Left colon (tissue), 2 donors: Measurements from ENCODE around the gene DHRS2. TPM values are rescaled to one million over a fixed set of nuclear protein-coding genes. Genes with fewer than 3 reads are reported as not detected.
"Not testable (repeated sequence)": the region's sequence is repeated elsewhere in the genome, so short reads cannot be mapped to it uniquely, and the experiment has no call there.

Experiments used
- ATAC-seq: fragments of 200-7000 bp; cut with Tn5 transposase; one replicate; pipeline ENCODE4 v1.9.1; 2020; ENCODE audit warnings: mild to moderate bottlenecking, moderate library complexity
- DNase-seq, 2 donors: peaks; one replicate each; pipeline ENCODE4 v3.0.0-alpha.2; 2020
- intact Hi-C, 2 donors: fragments of 100-400 bp; cut with DNase I in 1 of 2; cut with micrococcal nuclease in 1 of 2; formaldehyde crosslinking; loops; one replicate each; pipeline versions ENCODE4 v1.11.2 to v1.14.0; 2022; cut with DNase I, micrococcal nuclease
- long read RNA-seq: library from polyadenylated mRNA; unstranded; transcript quantifications from one replicate; pipeline ENCODE4 v2.0.0, GENCODE V29; 2021
- total RNA-seq, 2 donors: library from RNA; stranded (reverse); fragmentation: NEBNext Ultra II Directional; extraction: Animal tissue kit (Norgen Biotek cat#: 25700); gene quantifications; one replicate each; pipeline ENCODE4 v1.2.1, GENCODE V29; 2021
- donor health status: DM: no; HTN: no; CAD: no.
- donor health status: DM: yes; HTN: yes; CAD: no.

DHRS2 gene, protein sequence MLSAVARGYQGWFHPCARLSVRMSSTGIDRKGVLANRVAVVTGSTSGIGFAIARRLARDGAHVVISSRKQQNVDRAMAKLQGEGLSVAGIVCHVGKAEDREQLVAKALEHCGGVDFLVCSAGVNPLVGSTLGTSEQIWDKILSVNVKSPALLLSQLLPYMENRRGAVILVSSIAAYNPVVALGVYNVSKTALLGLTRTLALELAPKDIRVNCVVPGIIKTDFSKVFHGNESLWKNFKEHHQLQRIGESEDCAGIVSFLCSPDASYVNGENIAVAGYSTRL
- under 1 TPM; 0.22 to 0.34 TPM for total RNA-seq
- long read RNA-seq, result 0 reads

DNA sequence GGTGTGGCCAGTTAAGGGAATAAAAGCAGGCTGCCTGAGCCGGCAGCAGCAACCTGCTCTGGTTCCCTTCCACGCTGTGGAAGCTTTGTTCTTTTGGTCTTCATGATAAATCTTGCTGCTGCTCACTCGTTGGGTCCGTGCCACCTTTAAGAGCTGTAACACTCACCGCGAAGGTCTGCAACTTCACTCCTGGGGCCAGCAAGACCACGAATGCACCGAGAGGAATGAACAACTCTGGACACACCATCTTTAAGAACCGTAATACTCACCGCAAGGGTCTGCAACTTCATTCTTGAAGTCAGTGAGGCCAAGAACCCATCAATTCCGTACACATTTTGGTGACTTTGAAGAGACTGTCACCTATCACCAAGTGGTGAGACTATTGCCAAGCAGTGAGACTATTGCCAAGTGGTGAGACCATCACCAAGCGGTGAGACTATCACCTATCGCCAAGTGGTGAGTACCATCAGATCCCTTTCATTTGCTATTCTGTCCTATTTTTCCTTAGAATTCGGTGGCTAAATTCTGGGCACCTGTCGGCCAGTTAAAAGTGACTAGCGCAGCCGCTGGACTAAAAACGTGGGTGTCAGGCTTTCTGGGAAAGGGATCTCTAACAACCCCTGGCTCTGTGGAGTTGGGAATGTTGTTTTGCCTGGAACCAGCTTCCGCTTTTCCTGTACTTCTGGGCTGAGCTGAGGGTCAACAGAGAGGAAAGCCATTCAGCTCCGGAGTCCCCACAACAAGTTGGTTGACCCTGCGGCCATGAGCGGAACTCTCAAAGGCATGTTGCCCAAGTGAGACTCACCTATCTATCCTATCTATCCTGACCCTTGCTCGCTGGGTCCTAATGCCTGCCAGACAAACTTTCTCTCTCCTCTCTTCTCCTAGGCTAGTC lies at the start of gene DHRS2:
Gene DHRS2 (plus strand): TSS at position 48 of the 895 bp plus-strand sequence. CDS start 2,501 bp downstream, outside the sequence.
- intact Hi-C loops, result no loop called here
- no peak for DNase-seq
- ATAC-seq, result no peak

DNA sequence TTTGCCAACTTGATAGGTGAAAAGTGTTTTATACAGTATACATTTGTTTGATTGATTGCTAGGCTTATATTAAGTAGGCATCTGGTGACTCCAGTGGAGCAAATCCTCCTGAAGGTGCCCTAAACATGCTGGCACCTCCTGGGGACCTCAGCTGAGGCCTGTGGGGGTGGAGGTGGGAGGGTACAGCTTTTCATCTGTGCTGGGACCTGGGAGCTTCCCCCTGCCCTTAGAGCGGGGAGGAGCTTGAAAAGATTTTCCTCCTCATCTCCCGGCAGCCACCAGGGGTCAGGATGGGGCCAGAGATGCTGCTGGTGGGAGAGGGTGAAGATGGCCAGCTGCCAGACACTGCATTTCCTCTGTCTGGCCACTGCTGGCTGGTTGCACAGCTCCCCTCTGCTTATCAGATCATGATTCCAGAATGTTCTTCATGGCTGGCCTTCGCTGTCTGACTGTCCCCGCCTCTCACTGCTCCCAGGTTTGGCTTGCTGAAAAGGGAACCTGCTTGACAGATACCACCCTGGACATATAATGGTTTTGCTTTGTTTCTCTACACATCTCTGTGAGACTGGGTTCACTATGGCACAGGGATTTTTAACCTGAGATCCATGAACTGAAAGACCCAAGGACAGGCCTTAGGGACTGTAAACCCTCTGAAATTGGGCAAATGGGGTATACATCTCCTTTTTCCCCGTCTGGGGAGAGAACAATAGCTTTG lies 47.1 kb upstream of the DHRS2 start:
- intact Hi-C loops, result no loop called here
- DNase-seq, result peak; percentile 87 to 95
- peak; percentile 100 for ATAC-seq

DNA sequence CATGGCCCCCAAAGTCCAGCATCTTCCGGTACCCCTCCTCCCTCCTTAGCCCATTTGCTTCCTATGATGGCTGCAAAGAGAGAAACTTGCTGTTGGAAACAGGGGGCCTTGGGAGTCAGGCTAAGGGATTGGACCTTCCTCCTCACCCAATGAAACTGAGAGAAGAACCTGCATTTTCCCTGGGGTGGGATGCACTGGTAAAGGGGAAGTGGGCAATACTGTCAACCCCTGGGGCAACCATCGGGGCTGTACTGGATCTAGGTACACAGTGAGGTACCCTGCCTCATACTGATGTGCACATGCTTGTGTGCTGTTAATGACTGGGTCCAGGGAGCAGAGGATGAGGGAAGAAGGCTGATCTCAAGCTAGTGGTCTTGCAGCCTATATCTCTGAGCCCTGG lies 46.6 kb upstream of the DHRS2 start:
- ATAC-seq (no peak), DNase-seq (no peak)

DNA sequence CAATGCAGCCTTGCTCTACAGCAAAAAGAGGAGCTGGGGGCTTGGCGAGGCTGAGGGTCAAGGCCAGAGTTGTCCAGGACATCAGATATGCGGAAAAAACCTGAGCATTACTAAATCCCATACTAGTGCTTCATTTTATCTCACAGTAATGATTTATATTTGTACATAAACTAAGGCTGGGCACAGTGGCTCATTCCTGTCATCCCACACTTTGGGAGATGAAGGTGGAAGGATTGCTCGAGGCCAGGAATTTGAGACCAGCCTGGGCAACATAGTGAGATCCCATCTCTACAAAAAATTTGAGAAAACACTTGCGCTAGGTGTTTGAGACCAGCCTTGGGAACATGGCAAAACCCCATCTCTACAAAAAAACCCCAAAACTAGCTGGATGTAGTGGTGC lies 46.0 kb upstream of the DHRS2 start:
- DNase-seq, result no peak
- no peak for ATAC-seq
- intact Hi-C loops, result no loop called here

More for the DNA sequence above, 46.6 kb upstream of the DHRS2 start:
- intact Hi-C loops, result no loop called here

DNA sequence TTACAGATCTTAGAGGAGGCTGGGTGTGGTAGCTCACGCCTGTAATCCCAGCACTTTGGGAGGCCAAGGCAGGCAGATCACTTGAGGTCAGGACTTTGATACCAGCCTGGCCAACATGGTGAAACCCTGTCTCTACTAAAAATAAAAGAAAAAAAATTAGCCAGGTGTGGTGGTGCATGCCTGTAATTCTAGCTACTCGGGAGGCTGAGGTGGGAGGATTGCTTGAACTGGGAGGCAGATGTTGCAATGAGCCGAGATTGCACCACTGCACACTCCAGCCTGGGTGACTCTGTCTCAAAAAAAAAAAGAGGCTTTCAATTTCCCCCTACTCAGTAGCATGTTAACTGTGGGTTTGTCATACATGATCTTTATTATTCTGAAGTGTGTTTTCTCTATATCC lies 42.0 kb upstream of the DHRS2 start:
- DNase-seq, ATAC-seq, intact Hi-C loops: not testable (repeated sequence)

DNA sequence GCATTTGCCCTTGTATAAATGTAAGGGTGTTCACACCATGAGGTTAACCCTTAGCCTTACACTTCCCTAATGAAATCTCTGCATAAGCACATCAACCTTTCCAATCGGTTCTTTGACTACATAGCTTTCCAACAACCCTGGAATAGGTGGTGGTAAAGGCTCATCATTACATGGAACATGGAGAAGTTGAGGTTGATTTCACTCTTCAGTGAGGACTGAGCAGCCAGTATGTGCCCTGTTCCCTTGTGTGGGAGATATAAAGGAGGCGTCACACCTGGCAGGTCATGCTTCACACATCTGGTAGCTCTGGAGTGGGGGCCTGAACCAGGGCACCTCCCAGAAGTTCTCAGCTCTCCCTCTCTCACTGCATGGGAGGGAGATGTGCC lies 35.8 kb upstream of the DHRS2 start:
- intact Hi-C loops, result no loop called here
- no peak for ATAC-seq
- DNase-seq, result no peak

DNA sequence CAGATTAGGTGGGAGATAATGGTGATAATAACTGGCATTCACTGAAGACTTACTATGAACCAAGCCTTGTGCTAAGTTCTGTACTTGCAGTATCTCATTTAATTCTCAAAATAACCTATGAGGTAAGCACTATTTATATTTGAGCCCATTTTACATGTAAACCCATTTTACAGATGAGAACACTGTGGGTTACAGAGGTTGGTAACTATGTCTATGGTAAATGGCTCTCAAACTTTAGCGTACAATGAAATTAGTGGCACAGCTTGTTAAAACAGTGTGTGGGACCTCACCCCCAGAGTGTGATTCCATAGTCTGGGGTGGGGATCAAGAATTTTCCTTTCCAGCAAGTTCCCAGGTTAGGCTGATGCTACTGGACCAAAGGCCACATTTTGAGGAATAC lies 35.4 kb upstream of the DHRS2 start:
- ATAC-seq, result no peak
- intact Hi-C loops, result no loop called here

DNA sequence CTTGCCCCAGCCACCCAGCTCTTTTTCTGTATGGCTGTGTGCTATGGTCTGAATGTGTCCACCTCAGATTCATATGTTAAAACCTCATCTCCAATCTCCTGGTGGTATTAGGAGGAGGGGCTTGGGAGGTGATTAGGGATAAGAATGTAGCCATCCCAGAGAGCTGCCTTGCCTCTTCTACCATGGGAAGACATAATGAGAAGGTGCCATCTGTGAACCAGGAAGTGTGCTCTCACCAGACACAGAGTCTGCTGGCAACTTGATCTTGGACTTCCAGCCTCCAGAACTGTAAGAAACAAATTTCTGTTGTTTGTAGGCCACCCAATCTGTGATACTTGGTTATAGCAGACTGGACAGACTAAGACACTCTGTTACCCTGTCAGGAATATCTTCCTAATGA lies 34.7 kb upstream of the DHRS2 start:
- intact Hi-C loops, result no loop called here
- ATAC-seq, result no peak
- no peak for DNase-seq

More for the DNA sequence above, 35.4 kb upstream of the DHRS2 start:
- DNase-seq, result no peak

DNA sequence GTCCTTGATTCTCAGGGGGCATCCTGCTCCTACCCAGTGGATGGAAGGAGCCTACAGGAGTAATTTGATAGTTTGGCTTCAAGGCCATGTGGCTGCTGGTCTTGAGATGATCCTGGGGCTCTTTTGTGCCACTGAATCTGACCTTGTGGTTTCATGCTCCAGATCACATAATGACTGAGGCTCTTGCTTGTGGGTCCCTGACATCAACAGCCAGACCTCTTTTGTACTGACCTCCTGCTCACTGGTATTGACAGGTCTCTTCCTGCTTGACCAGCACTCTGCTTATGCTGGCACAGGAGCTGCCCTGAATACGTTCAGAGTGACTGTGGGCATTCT lies 34.4 kb upstream of the DHRS2 start:
- DNase-seq (no peak), ATAC-seq (no peak)
- intact Hi-C loops, result no loop called here

DNA sequence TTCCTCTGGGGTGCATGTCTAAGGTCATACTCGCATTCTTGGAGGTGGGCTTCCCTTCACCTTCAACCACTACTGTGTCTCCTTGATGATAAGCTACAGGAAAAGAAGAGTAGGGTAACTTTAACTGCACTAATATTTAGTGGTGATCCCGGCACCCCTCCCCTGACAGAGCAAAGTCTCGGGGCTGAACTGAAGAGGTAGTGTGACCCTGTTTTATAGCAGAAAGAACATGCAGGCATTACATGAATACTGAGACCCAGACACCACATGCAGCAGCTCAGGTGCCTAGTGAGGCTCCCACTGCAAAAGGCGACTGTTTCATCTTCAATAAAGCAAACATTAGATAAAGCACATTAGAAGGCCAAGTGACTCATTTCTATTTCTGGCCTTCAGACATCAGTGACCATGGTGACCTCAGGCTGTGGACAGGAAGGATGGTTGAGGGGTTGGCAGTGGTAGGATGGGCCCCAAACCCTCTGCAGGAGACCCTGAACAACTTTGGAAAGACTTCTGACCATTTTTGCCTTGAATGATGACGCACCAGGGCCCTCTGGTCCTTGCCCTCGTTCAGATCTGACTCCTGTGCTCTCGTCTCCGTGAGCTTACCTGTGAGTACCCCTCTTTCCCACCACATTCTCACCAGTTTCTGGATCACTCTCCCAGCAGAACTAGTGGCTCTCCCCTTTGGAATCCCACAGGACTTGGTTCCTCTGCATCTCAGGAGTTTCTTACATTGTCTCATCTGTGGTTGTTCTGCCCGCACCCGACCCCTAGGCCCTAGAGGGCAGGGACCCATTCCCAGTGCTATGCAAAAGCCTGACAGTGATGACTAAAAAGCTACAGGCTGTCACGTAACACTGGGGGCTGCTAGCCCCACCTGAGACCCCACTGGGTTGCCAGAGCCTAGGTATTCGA lies 33.7 kb upstream of the DHRS2 start:
- no peak for ATAC-seq
- intact Hi-C loops, result no loop called here
- DNase-seq, result no peak

DNA sequence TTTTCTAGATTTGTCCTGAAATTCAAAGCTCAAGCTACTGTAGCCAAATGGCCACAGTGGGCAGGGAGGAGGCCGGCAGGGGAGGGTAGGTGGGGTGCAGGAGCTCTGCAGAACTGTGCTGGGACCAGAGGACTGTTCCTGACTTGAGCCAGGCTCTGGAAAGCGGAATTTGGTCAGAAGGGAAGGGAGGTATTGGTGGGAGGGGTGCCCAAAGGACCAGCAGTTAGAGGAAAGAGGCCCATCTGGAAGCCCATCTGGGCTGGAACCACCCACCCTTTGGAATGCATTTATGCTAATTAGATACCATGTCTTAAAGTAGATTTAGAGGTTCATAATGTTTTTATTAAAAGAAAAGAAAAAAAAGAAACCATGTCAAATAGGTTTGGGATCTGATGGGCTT lies 33.1 kb upstream of the DHRS2 start:
- intact Hi-C loops, result no loop called here
- DNase-seq, result no peak
- ATAC-seq, result no peak

DNA sequence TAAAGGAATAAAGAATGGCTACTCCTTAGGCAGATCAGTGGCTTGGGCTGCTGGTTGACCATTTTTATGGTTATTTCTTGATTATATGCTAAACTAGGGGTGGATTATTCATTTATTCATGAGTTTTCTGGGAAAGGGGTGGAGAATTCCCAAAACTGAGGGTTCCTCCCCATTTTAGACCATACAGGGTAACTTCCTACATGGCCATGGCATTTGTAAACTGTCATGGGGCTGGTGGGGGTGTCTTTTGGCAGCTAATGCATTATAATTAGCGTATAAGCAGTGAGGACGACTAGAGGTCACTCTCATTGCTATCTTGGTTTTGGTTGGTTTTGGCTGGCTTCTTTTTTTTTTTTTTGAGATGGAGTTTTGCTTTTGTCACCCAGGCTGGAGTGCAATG lies 32.0 kb upstream of the DHRS2 start:
- ATAC-seq (no peak), DNase-seq (no peak)
- intact Hi-C loops, result no loop called here

DNA sequence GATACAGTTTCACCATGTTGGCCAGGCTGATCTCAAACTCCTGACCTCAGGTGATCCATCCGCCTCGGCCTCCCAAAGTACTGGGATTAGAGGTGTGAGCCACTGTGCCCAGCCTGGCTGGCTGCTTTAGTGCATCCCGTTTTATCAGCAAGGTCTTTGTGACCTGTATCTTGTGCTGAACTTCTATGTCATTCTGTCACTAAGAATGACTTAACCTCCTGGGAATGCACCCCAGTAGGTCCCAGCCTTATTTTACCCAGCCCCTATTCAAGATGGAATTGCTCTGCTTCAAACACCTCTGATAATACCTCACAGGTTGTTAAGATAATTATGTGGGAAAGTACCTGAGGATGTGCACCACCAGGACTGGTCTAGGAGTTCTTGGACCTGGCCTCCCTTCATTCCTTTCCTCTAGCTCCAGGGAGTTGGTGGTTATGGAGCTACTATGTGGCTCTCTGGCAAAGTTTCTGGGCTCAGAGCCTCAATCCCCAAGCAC lies 31.4 kb upstream of the DHRS2 start:
- ATAC-seq (no peak), DNase-seq (no peak)
- intact Hi-C loops, result no loop called here

DNA sequence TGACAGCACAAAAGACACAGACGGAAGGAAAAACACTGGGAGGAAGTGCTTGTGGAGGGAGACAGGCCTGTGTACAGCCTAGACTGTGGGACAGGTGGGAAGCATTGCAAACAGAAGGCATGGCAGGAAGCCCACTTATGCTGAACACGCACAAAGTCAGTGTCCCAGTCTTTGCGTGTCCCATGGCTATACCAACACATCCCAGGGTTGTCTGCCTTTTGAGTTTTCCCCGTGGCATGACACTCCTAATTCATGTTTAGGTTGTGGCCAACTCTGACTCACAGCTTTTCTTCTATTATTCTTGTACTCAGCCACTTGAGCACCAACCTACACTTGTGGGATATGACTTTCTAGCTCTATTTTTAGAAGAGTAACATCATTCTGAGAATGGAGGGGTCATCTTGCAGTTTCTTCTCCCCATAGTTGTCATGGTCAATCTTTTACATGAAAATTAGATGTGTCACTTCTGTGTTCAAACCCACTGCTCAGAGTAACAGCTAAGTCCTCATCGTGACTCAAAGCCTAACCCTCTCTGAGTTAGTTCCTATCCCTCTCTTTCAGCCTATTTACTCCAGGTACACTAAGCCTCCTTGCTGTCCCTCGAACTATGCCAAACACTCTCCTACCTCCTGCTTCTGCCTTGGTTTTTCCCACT lies 30.1 kb upstream of the DHRS2 start:
- DNase-seq (no peak), ATAC-seq (no peak)
- intact Hi-C loops, result no loop called here

DNA sequence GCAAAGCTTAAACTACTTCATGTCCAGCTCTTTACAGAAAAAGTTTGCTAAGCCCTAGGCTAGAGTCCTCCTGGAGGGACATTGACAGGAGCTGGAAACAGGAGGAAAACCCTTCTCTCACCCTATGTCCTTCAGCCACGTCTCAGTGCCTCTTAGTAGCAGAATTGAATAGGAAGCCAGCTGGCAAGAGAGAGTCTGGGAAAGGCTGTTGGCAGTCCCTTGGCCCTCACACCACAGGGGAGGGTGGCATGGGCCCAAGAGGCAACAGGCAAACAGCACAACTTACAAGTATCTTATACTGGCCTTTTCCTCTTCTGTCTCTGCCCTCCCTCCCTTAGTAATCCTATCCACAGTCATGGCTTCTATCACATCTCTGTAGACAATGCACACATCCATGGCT lies 27.7 kb upstream of the DHRS2 start:
- intact Hi-C loops, result no loop called here
- ATAC-seq (no peak), DNase-seq (no peak)

DNA sequence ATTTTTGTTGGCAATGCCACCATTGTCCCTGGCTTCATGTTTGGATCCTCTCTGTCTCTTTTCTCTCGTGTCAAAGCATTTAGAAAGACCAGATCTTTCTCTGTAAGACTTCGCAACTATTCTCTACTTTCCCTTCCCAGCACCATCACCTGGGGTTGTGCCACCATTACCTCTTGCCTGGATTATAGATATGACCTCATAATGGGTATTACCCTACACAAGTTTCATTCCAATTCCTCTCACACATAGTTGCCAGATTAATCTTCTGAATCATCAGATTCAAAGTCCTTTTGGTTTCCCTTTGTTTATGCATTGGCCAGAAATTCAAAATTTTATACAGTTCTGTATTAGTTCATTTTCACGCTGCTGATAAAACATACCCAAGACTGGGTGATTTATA lies 27.2 kb upstream of the DHRS2 start:
- no peak for DNase-seq
- intact Hi-C loops, result no loop called here
- ATAC-seq, result no peak

DNA sequence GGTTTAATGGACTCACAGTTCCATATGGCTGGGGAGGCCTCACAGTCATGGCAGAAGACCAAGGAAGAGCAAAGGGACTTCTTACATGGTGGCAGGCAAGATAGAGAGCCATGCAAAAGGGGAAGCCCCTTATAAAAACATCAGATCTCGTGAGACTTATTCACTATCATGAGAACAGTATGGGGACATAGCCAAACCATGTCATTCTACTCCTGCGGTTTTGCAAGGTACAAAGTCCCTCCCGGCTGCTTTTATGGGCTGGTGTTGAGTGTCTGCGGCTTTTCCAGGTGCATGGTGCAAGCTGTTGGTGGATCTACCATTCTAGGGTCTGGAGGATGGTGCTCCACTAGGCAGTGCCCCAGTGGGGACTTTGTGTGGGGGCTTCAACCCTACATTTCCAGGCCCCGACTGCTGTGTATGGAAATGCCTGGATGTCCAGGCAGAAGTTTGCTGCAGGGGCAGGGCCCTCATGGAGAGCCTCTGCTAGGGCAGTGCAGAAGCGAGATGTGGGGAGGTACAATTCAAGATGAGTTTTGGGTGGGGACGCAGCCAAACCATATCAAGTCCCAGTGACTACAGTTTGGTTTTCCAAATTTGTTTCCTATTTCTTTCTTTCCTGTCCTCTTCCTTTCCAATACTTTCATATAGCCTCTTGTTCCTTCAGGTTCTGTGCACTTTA lies 26.6 kb upstream of the DHRS2 start:
- DNase-seq, result peak; percentile 59 to 74

More for the DNA sequence above, 26.6 kb upstream of the DHRS2 start:
- intact Hi-C loops, result not testable (repeated sequence)
- ATAC-seq, result peak; percentile 80
